ENCODE measurements around the gene KCNMA1. TPM values are rescaled to one million over a fixed set of nuclear protein-coding genes. Genes with fewer than 3 reads are reported as not detected.

KCNMA1 gene
- polyA plus RNA-seq, 6 donors from 2014 or later, result not detected

DNA sequence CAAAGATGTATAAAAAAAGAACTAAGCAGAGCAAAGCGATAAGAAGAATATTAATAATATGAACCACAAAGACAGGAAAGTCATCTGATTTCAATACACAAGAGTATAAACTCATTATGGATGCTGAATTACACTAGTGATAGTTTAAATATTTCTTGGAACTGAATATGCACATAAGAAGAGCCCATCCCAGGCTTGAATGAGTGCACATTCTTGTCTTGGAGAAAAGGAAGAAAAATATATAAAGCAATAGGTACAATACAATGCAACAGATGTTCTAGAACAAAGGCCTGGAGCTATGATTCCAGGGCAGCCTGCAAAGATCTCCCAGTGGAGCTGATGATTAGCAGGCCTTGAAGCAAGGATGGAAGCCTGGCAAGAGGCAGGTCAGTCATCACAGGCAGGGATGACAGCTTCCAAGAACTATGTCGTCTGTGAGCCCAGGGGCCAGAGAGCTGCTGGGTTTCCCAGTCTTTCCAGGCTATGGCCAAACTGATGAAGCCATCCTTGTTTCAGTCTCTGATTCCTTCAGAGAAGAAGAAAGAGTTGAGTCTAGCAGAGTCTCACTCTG, 277.6 kb downstream of the KCNMA1 start:
- peak overlapping the region in 1 of 6 donors; percentile 58 for H3K27ac Mint-ChIP-seq
- H3K4me1 Mint-ChIP-seq, result no peaks in the 10 kb centered on the region
- no peak for DNase-seq
- peaks cover 5 to 15% (median 14%) of the 10 kb centered on the region in 3 donors for H3K27me3 Mint-ChIP-seq
- H3K36me3 Mint-ChIP-seq, result peaks cover 0 to 5% of the 10 kb centered on the region in 2 donors
- H3K4me3 Mint-ChIP-seq, result no peak overlapping the region
- H3K9me3 Mint-ChIP-seq, result peaks cover 0 to 4% (median 0%) of the 10 kb centered on the region in 7 donors
- no peak for ATAC-seq (ENCODE audit: low read depth in 2 of 2)

DNA sequence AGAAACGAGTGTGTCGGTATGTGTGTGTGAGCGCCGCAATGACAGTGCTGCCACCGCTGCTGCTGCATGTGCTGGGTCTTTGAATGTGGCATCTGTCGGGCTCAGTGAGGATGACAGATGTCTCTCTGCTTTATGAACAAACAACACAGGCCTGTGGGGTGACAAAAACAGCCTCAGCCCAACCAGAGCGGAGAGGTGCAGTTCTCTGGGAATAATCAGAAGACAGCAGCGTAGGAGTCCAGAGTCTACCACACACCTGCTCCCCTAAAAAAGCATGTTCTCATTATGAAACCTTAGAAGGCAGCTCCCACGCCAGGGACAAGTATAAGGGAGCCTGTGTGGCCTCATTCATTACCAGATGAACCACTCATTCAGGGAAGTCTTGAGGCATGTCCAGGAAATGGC, 278.3 kb downstream of the KCNMA1 start:
- peaks cover 0 to 5% of the 10 kb centered on the region in 2 donors for H3K36me3 Mint-ChIP-seq
- no peaks in the 10 kb centered on the region for H3K4me1 Mint-ChIP-seq
- no peak overlapping the region for H3K4me3 Mint-ChIP-seq
- DNase-seq (no peak), ATAC-seq (ENCODE audit: low read depth in 2 of 2) (no peak)
- H3K9me3 Mint-ChIP-seq, result peaks cover 0 to 4% (median 0%) of the 10 kb centered on the region in 7 donors
- H3K27ac Mint-ChIP-seq, result no peak overlapping the region
- peaks cover 5 to 15% (median 14%) of the 10 kb centered on the region in 3 donors for H3K27me3 Mint-ChIP-seq

DNA sequence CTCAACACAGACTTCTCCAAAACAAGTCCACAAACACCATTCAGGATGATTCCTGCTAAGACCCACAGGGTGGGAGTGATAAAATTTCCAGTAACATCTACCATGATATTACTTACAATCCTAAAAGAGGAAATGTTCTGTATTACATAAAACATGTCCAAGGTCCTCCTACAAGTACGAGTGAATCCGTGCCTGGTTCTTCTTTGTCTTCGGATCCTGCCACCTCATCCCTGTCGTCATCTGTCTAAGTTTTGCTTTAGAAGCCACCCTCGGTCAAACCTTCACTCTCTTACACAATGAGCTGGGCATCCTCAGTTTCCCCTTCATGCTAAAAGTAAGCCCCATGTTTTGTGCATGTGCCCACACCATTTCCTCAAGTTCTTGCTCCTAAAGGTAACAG, 279.0 kb downstream of the KCNMA1 start:
- Mint-ChIP-seq H3K36me3 (peaks cover 0 to 5% of the 10 kb centered on the region in 2 donors), H3K4me3 (no peak overlapping the region), H3K9me3 (peaks cover 0 to 4% (median 0%) of the 10 kb centered on the region in 7 donors), H3K4me1 (no peaks in the 10 kb centered on the region), H3K27ac (peak overlapping the region in 1 of 6 donors; percentile 76), H3K27me3 (peaks cover 5 to 15% (median 10%) of the 10 kb centered on the region in 3 donors)
- DNase-seq (no peak), ATAC-seq (ENCODE audit: low read depth in 2 of 2) (no peak)

DNA sequence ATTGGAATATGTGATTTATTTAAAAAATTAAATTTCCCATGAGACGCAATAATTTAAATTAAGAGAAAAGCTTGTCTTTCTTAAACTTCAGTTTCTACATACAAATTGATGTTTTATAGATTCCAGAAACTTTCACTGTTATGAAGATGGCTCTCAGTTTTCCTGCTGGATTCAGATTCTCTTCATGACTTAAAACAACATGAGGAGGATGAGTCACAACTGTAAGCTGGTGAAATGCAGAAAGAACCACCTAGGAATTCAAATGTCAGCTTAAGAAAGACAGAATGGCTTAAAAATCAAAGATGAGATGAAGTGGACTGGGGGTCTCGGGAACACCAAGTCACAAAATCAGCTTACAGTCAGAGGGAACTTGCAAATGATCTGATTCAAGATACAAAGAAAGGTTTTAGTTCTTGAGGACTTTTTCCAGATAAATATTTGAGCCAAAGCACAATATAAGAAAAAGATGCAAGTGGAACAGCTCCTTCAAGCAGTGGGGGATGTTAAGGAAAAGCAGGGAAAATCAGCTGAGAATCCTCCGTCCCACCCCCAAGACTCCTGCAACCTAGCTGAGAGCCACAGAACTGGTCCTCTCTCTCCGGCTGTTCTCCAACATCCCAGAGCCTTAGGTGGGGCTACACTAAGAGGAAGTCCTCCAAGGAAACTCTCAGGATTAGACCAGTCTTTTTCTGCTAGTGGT, 279.8 kb downstream of the KCNMA1 start:
- peaks cover 5 to 15% (median 9%) of the 10 kb centered on the region in 3 donors for H3K27me3 Mint-ChIP-seq
- no peak for DNase-seq
- H3K4me3 Mint-ChIP-seq, result no peak overlapping the region
- H3K36me3 Mint-ChIP-seq, result peaks cover 0 to 5% of the 10 kb centered on the region in 2 donors
- peaks cover 0 to 4% (median 0%) of the 10 kb centered on the region in 7 donors for H3K9me3 Mint-ChIP-seq
- H3K27ac Mint-ChIP-seq, result no peak overlapping the region
- no peak for ATAC-seq (ENCODE audit: low read depth in 2 of 2)
- no peaks in the 10 kb centered on the region for H3K4me1 Mint-ChIP-seq

DNA sequence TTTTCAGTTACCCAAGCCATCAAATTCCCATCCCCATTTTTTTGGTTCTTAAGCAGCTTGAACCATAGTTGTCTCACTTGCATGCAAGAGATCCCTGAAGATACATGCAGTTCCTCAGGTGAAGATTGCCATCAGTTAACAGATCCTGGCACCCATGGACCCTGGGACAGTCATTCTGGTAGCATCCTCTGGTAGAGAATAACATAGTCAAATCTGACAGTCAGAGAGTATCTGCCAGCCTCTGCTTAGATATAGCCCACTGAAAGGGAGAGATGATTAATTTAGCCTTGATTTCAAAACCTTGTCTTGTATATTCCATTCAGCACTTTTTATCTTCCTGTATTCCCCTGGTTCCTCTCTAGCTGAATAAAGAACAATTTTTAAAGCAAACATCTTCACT, 280.4 kb downstream of the KCNMA1 start:
- H3K27ac Mint-ChIP-seq, result no peak overlapping the region
- H3K36me3 Mint-ChIP-seq, result peaks cover 0 to 5% of the 10 kb centered on the region in 2 donors
- DNase-seq (no peak), ATAC-seq (ENCODE audit: low read depth in 2 of 2) (no peak)
- H3K27me3 Mint-ChIP-seq, result peaks cover 5 to 15% (median 14%) of the 10 kb centered on the region in 3 donors
- no peak overlapping the region for H3K4me3 Mint-ChIP-seq
- H3K4me1 Mint-ChIP-seq, result no peaks in the 10 kb centered on the region
- peaks cover 0 to 4% (median 0%) of the 10 kb centered on the region in 7 donors for H3K9me3 Mint-ChIP-seq

DNA sequence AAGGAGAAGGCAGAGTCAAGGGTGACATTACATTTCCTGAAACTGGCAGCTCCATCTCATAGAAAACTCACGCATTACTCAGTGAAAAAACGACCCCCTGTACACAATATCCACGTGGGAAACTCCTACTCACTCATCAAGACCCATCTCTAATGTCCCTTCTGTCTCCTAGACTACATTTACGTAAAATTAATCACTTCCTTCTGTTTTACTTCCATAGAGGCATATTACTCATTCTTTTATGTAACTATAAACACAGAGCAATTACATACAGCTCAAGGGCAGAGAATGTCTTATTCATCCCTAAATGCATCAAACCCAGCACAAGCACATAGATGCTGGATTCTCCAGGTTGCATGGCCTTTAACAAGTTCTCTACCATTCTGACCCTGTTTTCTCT, 281.8 kb downstream of the KCNMA1 start:
- Mint-ChIP-seq H3K9me3 (peaks cover 0 to 4% (median 0%) of the 10 kb centered on the region in 7 donors), H3K4me3 (no peak overlapping the region), H3K4me1 (no peaks in the 10 kb centered on the region), H3K27me3 (peaks cover 5 to 20% (median 15%) of the 10 kb centered on the region in 3 donors), H3K27ac (no peak overlapping the region), H3K36me3 (peaks cover 0 to under 1% of the 10 kb centered on the region in 2 donors)
- ATAC-seq (ENCODE audit: low read depth in 2 of 2) (no peak), DNase-seq (no peak)

DNA sequence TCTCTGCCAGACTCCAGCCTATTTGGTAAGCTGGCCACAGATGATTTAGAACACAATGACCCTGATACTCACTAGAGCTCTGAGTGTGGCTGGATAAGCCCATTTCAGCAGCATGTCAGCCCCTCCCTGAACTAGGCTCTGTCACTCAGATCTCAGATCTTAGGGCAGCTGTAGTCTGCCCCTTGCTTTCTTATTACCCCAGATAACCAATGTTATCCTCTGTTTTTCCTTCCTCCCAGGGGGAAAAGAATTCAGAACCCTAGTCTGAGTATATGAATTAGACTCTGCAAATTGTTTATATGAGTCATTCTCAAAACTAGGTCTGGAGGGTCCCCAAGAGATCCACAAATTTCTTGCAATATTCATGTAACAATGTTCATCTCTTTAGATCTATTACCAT, 286.2 kb downstream of the KCNMA1 start:
- Mint-ChIP-seq H3K27ac (no peak overlapping the region), H3K4me3 (no peak overlapping the region), H3K27me3 (peaks cover 0 to 13% (median 5%) of the 10 kb centered on the region in 3 donors), H3K4me1 (no peaks in the 10 kb centered on the region), H3K9me3 (peaks cover 0 to 5% (median 0%) of the 10 kb centered on the region in 7 donors), H3K36me3 (no peaks in the 10 kb centered on the region)
- ATAC-seq (ENCODE audit: low read depth in 2 of 2), result no peak
- DNase-seq, result no peak

DNA sequence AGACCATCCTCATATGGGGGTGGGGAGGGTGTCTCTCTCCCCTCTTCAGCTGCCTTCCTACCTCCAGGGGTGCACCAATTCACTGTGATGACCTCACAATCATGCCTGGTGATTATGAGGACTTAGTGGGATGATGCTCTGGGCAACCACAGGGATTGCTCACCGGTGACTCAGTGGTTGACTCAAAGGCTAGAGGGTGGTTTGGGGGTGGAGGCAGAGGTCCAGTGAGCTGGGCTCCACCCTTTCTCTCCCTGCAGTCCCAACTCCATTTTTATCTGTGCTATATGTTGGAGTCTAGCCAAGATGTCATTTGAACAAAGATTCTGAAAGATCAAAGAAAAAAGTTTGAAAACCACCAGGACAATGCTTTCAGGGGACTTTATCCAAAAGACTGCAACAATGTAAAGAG, 286.9 kb downstream of the KCNMA1 start:
- Mint-ChIP-seq H3K4me3 (no peak overlapping the region), H3K9me3 (peaks cover 0 to 5% (median 0%) of the 10 kb centered on the region in 7 donors), H3K27ac (no peak overlapping the region), H3K36me3 (no peaks in the 10 kb centered on the region), H3K27me3 (peaks cover 0 to 13% (median 8%) of the 10 kb centered on the region in 3 donors), H3K4me1 (no peaks in the 10 kb centered on the region)
- DNase-seq (no peak), ATAC-seq (ENCODE audit: low read depth in 2 of 2) (no peak)

DNA sequence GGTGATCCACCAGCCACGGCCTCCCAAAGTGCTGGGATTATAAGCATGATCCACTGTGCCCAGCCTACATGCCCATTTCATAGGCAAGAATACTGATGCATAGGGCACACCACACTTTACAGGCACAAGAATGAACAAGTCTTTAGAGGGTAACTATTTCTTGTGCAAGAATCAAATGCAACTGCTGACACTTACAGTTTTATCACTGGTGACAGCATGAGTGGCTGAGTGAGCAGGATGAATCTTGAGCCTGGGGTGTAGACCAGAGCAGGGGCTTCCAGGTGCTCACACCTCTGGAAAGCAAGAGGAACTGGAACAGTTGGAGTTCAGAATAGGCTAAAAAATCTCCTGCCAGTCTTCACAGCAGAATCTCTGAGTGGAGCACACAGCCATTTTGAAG, 287.5 kb downstream of the KCNMA1 start:
- no peaks in the 10 kb centered on the region for H3K36me3 Mint-ChIP-seq
- H3K4me3 Mint-ChIP-seq, result no peak overlapping the region
- H3K4me1 Mint-ChIP-seq, result no peaks in the 10 kb centered on the region
- ATAC-seq (ENCODE audit: low read depth in 2 of 2), result no peak
- H3K9me3 Mint-ChIP-seq, result peaks cover 0 to 5% (median 0%) of the 10 kb centered on the region in 7 donors
- DNase-seq, result no peak
- no peak overlapping the region for H3K27ac Mint-ChIP-seq
- H3K27me3 Mint-ChIP-seq, result peaks cover 0 to 13% (median 9%) of the 10 kb centered on the region in 3 donors

DNA sequence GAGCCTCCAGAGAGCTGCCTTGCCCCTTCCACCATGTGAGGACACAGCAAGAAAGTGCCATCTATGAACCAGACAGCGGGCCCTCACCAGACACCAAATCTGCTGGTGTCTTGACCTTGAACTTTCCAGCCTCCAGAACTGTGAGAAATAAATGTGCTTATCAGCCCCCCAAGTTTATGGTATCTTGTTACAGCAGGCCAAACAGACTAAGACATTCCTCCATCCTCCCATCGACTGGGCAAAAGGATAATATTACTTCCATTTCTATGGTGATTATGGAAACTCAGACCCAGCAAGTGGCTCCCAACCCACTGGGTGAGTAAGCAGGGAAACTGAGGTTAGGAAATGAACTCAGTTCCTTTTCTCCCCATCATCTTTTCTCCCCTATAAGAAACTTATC, 288.4 kb downstream of the KCNMA1 start:
- Mint-ChIP-seq H3K9me3 (peaks cover 0 to 5% (median 0%) of the 10 kb centered on the region in 7 donors), H3K27me3 (peaks cover 0 to 13% (median 9%) of the 10 kb centered on the region in 3 donors)
- no peak for ATAC-seq (ENCODE audit: low read depth in 2 of 2)

DNA sequence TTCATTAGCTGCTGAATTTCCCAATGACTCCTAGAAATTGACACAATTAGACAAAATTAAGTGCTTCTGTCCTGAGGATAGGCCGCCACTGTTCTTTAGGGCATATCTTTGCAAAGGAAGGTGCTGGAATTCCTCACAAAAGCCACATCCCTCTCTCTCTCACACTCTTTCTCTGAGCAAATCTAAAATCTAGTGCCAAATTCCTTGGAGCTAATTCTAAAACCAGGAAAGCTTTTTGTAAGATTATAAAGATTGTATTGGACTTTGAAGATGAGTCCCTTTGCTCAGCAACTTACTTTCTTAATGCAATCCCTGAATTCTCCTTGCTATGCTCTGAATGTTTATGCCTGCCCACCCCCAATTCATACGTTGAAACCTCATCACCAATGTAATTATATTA, 288.9 kb downstream of the KCNMA1 start:
- no peaks in the 10 kb centered on the region for H3K36me3 Mint-ChIP-seq
- peaks cover 0 to 13% (median 9%) of the 10 kb centered on the region in 3 donors for H3K27me3 Mint-ChIP-seq
- no peak for DNase-seq
- peaks cover 0 to 5% (median 0%) of the 10 kb centered on the region in 7 donors for H3K9me3 Mint-ChIP-seq
- ATAC-seq (ENCODE audit: low read depth in 2 of 2), result no peak
- peak overlapping the region in 1 of 6 donors; percentile 60 for H3K27ac Mint-ChIP-seq
- H3K4me3 Mint-ChIP-seq, result no peak overlapping the region
- H3K4me1 Mint-ChIP-seq, result no peaks in the 10 kb centered on the region

More for the DNA sequence above, 288.4 kb downstream of the KCNMA1 start:
- Mint-ChIP-seq H3K27ac (peak overlapping the region in 1 of 6 donors; percentile 60), H3K4me3 (no peak overlapping the region), H3K36me3 (no peaks in the 10 kb centered on the region), H3K4me1 (no peaks in the 10 kb centered on the region)
- DNase-seq, result no peak

DNA sequence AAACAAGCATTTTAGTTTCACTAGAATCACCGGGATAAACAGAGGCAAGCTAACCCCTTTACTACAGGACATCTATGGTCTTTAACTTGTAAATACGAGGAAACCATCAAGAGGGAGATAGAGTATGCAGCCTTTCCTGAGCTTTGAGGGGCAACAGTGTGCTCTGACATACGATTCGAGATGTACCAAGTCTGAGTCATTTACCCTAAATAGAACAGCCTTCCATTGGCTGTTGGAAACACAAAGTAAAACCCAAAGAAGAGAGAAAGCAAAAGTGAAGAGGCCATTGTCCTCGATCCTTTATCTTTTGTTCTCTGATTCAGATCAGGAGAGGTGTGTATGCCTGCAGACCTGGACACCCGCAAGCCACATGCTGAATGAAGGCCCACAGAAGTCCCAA, 289.5 kb downstream of the KCNMA1 start:
- Mint-ChIP-seq H3K4me1 (no peaks in the 10 kb centered on the region), H3K4me3 (no peak overlapping the region), H3K9me3 (peaks cover 0 to 5% (median 0%) of the 10 kb centered on the region in 7 donors), H3K27me3 (peaks cover 0 to 13% (median 9%) of the 10 kb centered on the region in 3 donors), H3K36me3 (no peaks in the 10 kb centered on the region), H3K27ac (no peak overlapping the region)
- DNase-seq (no peak), ATAC-seq (ENCODE audit: low read depth in 2 of 2) (no peak)

DNA sequence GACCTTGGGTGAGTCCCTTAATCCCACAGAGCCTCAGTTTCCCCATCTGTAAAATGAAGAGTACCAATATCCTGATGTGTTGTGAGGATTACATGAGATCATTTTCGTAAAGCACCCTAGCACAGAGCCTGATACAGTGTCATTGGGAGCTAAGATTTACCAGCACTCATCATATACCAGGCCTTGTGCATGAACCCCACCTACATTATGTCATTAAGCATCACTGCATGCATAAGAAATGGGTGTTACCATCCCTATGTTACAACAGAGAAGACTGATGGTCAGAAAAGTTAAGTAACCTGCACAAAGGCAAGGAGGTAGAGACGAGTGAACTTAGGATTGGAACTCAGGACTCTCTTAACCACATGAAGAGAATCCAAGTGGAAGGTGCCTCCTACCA, 290.6 kb downstream of the KCNMA1 start:
- Mint-ChIP-seq H3K27ac (no peak overlapping the region), H3K27me3 (peaks cover 0 to 9% (median 4%) of the 10 kb centered on the region in 3 donors), H3K36me3 (no peaks in the 10 kb centered on the region), H3K4me1 (no peaks in the 10 kb centered on the region), H3K9me3 (peaks cover 0 to 3% (median 0%) of the 10 kb centered on the region in 7 donors), H3K4me3 (no peak overlapping the region)
- DNase-seq, result no peak
- ATAC-seq (ENCODE audit: low read depth in 2 of 2), result no peak

DNA sequence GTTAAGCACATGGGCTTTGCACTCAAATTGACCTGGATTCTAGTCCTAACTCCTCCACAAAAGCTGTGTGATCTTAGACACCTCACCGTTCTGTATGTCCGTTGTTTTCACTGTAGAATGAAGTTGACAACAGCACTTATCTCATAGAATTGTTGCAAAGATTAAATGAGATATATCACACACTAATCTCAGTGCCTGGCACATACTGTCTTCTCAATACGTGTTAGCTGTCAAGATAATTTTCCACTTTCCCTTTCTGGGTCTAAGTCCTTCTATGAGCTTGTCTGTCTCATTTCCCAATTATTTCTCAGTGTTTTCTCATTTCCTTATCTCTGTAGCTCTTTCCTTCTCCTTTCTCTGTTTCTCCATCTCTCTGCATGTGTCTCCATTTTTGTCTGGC, 296.6 kb downstream of the KCNMA1 start:
- no peaks in the 10 kb centered on the region for H3K36me3 Mint-ChIP-seq
- peaks cover 0 to 21% (median 17%) of the 10 kb centered on the region in 3 donors for H3K27me3 Mint-ChIP-seq
- ATAC-seq (ENCODE audit: low read depth in 2 of 2), result no peak
- H3K27ac Mint-ChIP-seq, result no peak overlapping the region
- H3K4me3 Mint-ChIP-seq, result no peak overlapping the region
- H3K9me3 Mint-ChIP-seq, result peaks cover 0 to 14% (median 5%) of the 10 kb centered on the region in 7 donors
- DNase-seq, result no peak
- no peaks in the 10 kb centered on the region for H3K4me1 Mint-ChIP-seq
